ENCODE measurements around the gene MDN1.

The MDN1 gene

DNA sequence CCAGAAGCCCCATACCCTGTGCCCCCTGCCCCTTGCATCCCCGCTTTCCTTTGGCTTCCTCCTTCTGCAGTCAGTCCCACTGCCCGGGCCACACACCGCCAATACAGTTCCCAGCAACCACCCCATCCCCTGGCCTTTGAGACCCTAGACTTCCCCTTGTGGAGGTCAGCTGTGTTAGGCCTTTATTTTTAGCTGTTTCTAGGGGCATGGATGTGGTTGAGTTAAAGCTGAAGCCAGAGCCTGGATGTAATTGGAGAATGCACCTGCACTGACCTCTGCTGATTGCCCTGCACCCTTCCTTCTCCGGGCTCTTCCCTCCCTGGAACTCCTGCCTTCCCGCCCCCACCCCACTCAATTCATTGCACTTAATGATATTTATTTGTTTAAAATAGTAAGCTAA, 214.9 kb downstream of the MDN1 start:
- H3K4me3 ChIP-seq (ENCODE audit: low read length) = no peak overlapping the region
- DNase-seq (ENCODE audit: low read depth) = no peak
- TF ChIP-seq, protein P1, sequence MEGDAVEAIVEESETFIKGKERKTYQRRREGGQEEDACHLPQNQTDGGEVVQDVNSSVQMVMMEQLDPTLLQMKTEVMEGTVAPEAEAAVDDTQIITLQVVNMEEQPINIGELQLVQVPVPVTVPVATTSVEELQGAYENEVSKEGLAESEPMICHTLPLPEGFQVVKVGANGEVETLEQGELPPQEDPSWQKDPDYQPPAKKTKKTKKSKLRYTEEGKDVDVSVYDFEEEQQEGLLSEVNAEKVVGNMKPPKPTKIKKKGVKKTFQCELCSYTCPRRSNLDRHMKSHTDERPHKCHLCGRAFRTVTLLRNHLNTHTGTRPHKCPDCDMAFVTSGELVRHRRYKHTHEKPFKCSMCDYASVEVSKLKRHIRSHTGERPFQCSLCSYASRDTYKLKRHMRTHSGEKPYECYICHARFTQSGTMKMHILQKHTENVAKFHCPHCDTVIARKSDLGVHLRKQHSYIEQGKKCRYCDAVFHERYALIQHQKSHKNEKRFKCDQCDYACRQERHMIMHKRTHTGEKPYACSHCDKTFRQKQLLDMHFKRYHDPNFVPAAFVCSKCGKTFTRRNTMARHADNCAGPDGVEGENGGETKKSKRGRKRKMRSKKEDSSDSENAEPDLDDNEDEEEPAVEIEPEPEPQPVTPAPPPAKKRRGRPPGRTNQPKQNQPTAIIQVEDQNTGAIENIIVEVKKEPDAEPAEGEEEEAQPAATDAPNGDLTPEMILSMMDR (IDR thresholded peaks at IDR 0.05; ENCODE audit: insufficient read depth, low read depth, low read length, missing control alignments) = no peak

DNA sequence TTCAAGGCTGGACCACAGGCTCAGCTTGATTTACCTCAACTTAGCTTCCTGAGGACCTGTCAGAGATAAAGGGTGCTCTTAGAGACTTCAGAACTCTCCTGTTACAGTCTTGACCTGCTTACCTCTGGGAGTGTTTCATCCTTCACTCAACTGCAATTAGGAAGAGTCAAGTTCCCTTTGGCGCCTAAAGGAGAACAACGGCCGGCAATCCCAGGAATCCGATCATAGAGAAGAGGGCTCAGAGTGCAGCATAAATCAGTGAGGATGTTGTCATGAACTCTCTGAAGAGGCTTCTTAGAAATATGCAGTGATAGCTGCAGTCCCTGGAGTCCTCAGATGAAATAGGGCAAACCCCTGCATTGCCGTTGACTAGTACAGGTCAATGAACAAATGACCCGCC, 217.4 kb downstream of the MDN1 start:
- no peak overlapping the region for H3K4me3 ChIP-seq (ENCODE audit: low read length)
- DNase-seq (ENCODE audit: low read depth) = no peak
- TF ChIP-seq, protein P1 (IDR thresholded peaks at IDR 0.05; ENCODE audit: insufficient read depth, low read depth, low read length, missing control alignments) = no peak

DNA sequence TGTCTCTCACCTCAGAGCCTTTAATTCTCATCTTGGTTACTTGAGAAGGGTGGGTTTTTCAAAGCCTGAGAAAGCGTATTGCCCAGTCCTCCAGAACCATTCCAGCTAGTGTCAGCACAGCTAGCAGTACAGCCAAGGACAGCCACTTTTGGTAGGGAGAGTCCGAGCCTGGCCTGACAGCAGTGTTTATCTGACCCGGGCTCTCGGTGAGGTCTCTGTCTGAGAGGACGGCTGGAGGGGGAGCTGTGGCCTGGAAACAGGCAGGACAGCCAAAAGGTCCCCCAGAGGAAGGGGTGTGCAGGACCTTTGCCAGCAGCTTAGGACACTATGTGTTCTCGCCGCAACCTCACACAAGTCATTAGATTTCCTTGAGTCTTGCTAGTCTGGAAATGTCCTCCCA, 219.9 kb downstream of the MDN1 start:
- DNase-seq (ENCODE audit: low read depth) = no peak
- TF ChIP-seq, protein P1 (IDR thresholded peaks at IDR 0.05; ENCODE audit: insufficient read depth, low read depth, low read length, missing control alignments) = no peak

DNA sequence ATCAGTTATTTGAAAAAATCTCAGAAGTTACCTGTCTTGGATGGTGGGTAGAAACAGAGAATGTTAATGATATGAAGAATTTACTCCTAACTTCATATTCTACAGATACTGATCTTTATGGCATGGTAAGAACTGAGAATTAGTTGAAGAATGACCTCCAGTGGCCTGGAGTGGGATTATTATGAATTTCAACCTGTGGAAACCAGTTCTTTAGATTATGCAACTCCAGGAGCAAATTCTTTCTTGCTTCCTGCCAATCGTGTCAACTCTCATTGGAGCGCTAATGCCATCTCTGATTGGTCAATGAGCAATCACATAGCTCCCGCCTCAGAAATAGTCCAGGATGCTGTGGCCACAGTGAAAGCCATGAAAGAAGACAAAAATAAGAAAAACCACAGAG, 221.6 kb downstream of the MDN1 start:
- H3K4me3 ChIP-seq (ENCODE audit: low read length) = no peak overlapping the region
- TF ChIP-seq, protein P1 (IDR thresholded peaks at IDR 0.05; ENCODE audit: insufficient read depth, low read depth, low read length, missing control alignments) = peak; percentile 31
- DNase-seq (ENCODE audit: low read depth) = peak; percentile 84

More for the DNA sequence above, 219.9 kb downstream of the MDN1 start:
- H3K4me3 ChIP-seq (ENCODE audit: low read length) = no peak overlapping the region

DNA sequence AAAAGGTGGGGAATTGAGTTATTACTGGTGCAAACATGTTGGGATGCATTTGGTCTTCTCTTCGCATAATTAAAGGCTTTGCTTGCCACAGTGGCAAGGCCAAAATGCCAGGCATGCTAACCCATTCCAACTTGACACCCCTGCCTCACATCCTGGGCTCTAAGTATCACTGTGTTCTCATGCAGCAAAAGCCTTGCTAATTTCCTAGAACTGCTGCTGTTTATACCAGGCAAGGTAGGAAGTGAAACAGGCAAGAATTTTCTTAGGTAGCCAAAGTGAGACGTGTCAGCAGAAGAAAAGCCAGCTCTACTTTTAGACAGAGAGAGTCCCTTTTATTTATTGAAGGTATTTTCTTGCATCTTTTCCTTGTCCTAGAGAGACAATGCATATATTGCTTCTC, 222.2 kb downstream of the MDN1 start:
- H3K4me3 ChIP-seq (ENCODE audit: low read length) = no peak overlapping the region
- TF ChIP-seq, protein P1 (IDR thresholded peaks at IDR 0.05; ENCODE audit: insufficient read depth, low read depth, low read length, missing control alignments) = no peak
- DNase-seq (ENCODE audit: low read depth) = no peak

DNA sequence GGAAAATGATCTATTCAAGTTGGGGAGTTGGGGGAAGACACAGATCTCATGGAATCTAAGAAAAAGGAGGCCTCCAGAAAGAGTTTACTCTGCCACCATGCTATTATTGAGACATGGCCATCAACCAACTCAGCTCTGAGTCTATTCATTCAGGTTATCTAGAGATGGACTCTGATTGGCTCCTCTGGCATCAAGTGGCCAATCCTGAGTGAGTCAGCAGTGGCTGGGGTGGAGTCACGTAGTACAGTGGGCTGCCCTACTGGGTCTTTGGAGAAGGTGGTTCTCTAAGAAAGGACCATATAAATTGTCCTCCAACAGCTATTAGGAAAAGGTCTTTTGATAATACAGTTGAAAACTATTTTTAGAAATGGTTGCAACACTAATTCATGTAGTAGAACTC, 223.1 kb downstream of the MDN1 start:
- DNase-seq (ENCODE audit: low read depth) = peak; percentile 10
- H3K4me3 ChIP-seq (ENCODE audit: low read length) = no peak overlapping the region
- TF ChIP-seq, protein P1 (IDR thresholded peaks at IDR 0.05; ENCODE audit: insufficient read depth, low read depth, low read length, missing control alignments) = no peak

DNA sequence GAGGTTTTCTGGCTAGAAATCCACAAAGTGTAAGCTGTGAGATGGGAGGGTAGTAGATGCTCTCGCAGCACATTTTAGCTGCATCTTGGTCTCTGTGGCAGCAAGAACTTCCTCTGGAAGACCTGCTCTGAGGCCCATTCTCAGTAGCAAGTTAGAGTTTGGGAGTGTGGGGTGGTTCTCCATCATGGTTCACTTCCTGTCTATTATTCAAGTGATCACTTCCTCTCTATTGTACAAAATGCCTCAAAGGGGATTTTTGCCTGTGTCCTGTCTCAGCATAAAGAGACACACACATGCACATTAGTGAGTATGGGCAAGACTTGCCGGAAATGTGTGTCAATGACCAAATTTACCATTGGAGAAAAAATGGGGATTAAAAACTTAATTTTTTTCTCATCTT, 223.5 kb downstream of the MDN1 start:
- TF ChIP-seq, protein P1 (IDR thresholded peaks at IDR 0.05; ENCODE audit: insufficient read depth, low read depth, low read length, missing control alignments) = no peak
- DNase-seq (ENCODE audit: low read depth) = no peak

More for the DNA sequence above, 223.5 kb downstream of the MDN1 start:
- no peak overlapping the region for H3K4me3 ChIP-seq (ENCODE audit: low read length)
